SU-DHL-6 (cell line): ENCODE data around the gene RAD51B.

Experiments used
- H2AFZ ChIP-seq: fragments of 200-600 bp; sonication (generic); 2 replicates; pipeline ENCODE4 v1.6.1; 2014; ENCODE audit warnings: low read depth, mild to moderate bottlenecking, moderate library complexity, mixed read lengths, antibody characterized with exemption, low read length; ENCODE audit not compliant: severe bottlenecking
- H3F3A ChIP-seq: fragments of 200-600 bp; shearing (Covaris generic); 2 replicates; pipeline ENCODE4 v1.6.0; 2016; ENCODE audit warnings: antibody characterized with exemption, mild to moderate bottlenecking; ENCODE audit not compliant: insufficient read depth
- H3K27ac ChIP-seq: fragments of 200-600 bp; sonication (generic); 2 replicates; pipeline ENCODE4 v1.5.1; 2016; ENCODE audit warnings: low read depth, mild to moderate bottlenecking, low read length, moderate library complexity, mixed read lengths
- H3K27me3 ChIP-seq: fragments of 200-600 bp; sonication (generic), shearing (Covaris generic); 2 replicates; pipeline ENCODE4 v1.6.0; 2014; ENCODE audit warnings: mild to moderate bottlenecking, low read length
- H3K36me3 ChIP-seq: fragments of 200-600 bp; sonication (generic); 2 replicates; pipeline ENCODE4 v1.6.1; 2014; ENCODE audit warnings: mild to moderate bottlenecking, low read length, mixed read lengths
- H3K4me2 ChIP-seq: fragments of 300-600, 200-600 bp; shearing (Covaris generic), sonication (generic); 2 replicates; pipeline ENCODE4 v1.6.0; 2014; ENCODE audit warnings: low read length, low read depth, mild to moderate bottlenecking; ENCODE audit not compliant: poor library complexity, severe bottlenecking
- H3K4me3 ChIP-seq: fragments of 200-600 bp; sonication (generic); 2 replicates; pipeline ENCODE4 v1.5.1; 2014; ENCODE audit warnings: antibody characterized with exemption, low read length, mild to moderate bottlenecking, mixed read lengths; ENCODE audit not compliant: insufficient read depth, poor library complexity, severe bottlenecking
- H3K79me2 ChIP-seq: fragments of 200-600 bp; sonication (generic); 2 replicates; pipeline ENCODE4 v1.6.1; 2014; ENCODE audit warnings: mild to moderate bottlenecking, low read length, moderate library complexity; ENCODE audit not compliant: insufficient read depth
- H3K9ac ChIP-seq: fragments of 200-600 bp; sonication (generic); 2 replicates; pipeline ENCODE4 v1.7.0; 2014; ENCODE audit warnings: mild to moderate bottlenecking, low read length
- H3K9me2 ChIP-seq: fragments of 200-600 bp; sonication (generic); replicated peaks from 2 replicates; pipeline ENCODE4 v1.6.1; 2014; ENCODE audit warnings: low read length; ENCODE audit not compliant: insufficient read depth
- H3K9me3 ChIP-seq: fragments of 200-600 bp; sonication (generic); 2 replicates; pipeline ENCODE4 v1.6.1; 2014; ENCODE audit warnings: low read length, mixed read lengths; ENCODE audit not compliant: insufficient read depth
- H4K20me1 ChIP-seq: fragments of 200-600 bp; sonication (generic); 2 replicates; pipeline ENCODE4 v1.6.1; 2014; ENCODE audit warnings: low read depth, mild to moderate bottlenecking, antibody characterized with exemption, low read length, moderate library complexity, mixed read lengths
- EZH2phosphoT487 ChIP-seq: fragments of 200-600 bp; sonication (generic), shearing (Covaris generic); conservative IDR thresholded peaks from 2 replicates; pipeline ENCODE4 v1.6.1; 2018; ENCODE audit warnings: mild to moderate bottlenecking, antibody characterized with exemption, low read length, moderate library complexity, mixed read lengths
- TF ChIP-seq, protein P1 (sequence below): fragments of 200-600 bp; sonication (generic); IDR thresholded peaks from one replicate; pipeline ENCODE4 v1.5.1; 2017; ENCODE audit warnings: antibody characterized with exemption, mild to moderate bottlenecking, low read length, moderate library complexity; ENCODE audit not compliant: insufficient read depth, poor library complexity, severe bottlenecking

The RAD51B gene

DNA sequence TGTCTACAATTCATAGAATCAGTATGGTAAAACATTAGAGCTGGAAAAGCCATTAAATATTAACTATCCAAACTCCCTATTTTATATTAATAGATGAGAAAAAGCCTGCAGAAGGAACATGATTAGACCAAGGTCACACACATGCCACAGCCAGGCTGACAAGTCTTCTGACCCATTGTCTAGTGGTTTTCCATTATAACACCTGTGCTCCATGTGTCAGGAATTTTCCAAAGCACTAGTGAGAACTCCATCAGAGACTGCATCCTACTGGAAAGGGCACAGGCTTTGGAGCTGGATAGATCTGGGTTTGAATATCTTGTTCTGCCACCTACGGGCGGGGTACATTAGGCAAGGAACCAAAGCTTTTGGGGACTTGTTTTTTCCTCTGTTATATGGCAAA, 325.5 kb downstream of the RAD51B start:
- TF ChIP-seq EZH2phosphoT487 = no peak
- Histone ChIP-seq H2AFZ (no peak overlapping the region), H3K27me3 (no peaks in the 10 kb centered on the region), H3K9me3 (no peaks in the 10 kb centered on the region), H3K9me2 (no peaks in the 10 kb centered on the region), H3K27ac (no peak overlapping the region), H3K79me2 (no peaks in the 10 kb centered on the region), H3F3A (no peaks in the 10 kb centered on the region), H4K20me1 (no peaks in the 10 kb centered on the region), H3K36me3 (0 out of 2 replicates have a peak, but pooled peaks cover 2% of the 10 kb centered on the region), H3K9ac (no peak overlapping the region), H3K4me2 (no peak overlapping the region), H3K4me3 (no peak overlapping the region)

DNA sequence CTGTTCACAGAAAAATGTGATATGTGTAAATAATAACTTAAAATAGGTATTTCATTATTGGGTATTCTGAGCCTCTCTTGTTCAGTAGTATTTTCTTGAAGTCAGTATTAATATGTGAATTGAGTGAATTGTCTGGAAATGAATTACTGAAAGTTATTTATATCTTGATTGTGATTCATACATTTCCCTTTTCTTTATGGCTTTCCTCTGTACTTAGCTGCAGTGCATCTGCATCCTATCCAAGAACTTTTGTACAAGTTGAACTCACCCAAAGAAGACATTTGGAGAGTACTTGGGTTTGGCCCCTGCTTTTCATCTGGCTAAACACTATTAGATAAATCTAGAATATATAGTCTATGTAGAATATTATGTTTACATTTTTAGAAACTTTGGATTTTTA, 326.0 kb downstream of the RAD51B start:
- Histone ChIP-seq H3K4me3 (no peak overlapping the region), H3K4me2 (no peak overlapping the region), H3K79me2 (no peaks in the 10 kb centered on the region), H3K9me3 (no peaks in the 10 kb centered on the region), H3K36me3 (0 out of 2 replicates have a peak, but pooled peaks cover 2% of the 10 kb centered on the region), H4K20me1 (no peaks in the 10 kb centered on the region), H3K9ac (no peak overlapping the region), H2AFZ (no peak overlapping the region), H3K9me2 (no peaks in the 10 kb centered on the region), H3K27ac (no peak overlapping the region), H3K27me3 (no peaks in the 10 kb centered on the region), H3F3A (no peaks in the 10 kb centered on the region)
- TF ChIP-seq, protein P1, sequence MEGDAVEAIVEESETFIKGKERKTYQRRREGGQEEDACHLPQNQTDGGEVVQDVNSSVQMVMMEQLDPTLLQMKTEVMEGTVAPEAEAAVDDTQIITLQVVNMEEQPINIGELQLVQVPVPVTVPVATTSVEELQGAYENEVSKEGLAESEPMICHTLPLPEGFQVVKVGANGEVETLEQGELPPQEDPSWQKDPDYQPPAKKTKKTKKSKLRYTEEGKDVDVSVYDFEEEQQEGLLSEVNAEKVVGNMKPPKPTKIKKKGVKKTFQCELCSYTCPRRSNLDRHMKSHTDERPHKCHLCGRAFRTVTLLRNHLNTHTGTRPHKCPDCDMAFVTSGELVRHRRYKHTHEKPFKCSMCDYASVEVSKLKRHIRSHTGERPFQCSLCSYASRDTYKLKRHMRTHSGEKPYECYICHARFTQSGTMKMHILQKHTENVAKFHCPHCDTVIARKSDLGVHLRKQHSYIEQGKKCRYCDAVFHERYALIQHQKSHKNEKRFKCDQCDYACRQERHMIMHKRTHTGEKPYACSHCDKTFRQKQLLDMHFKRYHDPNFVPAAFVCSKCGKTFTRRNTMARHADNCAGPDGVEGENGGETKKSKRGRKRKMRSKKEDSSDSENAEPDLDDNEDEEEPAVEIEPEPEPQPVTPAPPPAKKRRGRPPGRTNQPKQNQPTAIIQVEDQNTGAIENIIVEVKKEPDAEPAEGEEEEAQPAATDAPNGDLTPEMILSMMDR = no peak

DNA sequence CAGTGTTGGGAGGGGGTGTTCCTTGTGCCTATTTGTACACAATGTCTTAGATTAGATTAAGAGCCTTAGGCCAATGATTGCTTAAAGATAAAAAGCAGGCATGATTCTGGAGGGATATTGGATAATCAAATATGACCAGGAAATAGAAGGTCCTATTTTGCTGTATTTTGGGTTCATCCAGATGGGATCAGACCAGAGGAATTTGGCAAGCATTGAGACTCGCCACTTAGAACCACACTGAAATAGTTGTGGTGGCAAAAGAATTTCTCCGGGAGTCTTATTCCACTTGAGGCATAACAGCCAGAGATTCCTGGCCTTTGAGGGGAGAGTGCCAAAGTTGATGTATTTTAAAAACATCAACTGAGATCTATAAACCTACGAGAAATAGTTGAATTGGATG, 327.2 kb downstream of the RAD51B start:
- Histone ChIP-seq H3K4me3 (no peak overlapping the region), H2AFZ (no peak overlapping the region), H3K36me3 (0 out of 2 replicates have a peak, but pooled peaks cover 2% of the 10 kb centered on the region), H3K79me2 (no peaks in the 10 kb centered on the region), H3K9me2 (no peaks in the 10 kb centered on the region), H3K4me2 (no peak overlapping the region), H3K9ac (no peak overlapping the region), H3K27me3 (no peaks in the 10 kb centered on the region), H3F3A (no peaks in the 10 kb centered on the region), H3K9me3 (no peaks in the 10 kb centered on the region), H3K27ac (no peak overlapping the region), H4K20me1 (no peaks in the 10 kb centered on the region)
- TF ChIP-seq EZH2phosphoT487 = no peak
- TF ChIP-seq, protein P1 = no peak

DNA sequence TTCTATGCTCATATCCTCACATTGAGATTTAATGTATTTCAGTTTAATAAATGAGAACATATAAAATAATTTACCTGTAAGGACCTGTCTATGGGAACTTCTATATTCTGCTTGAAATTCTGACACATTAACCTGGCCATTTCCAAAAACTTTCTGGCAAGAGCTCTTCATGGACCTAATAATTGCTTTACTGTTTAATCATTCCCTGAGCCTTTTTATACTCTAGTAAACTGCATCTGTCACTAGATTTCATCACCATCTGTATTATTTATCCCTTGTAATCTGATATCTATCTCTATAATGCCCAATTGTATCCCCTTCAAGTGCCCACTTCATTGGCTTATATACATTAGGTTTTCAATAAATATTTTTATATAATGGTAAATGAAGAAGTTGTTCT, 327.7 kb downstream of the RAD51B start:
- no peak overlapping the region for H2AFZ ChIP-seq
- H3K9ac ChIP-seq = no peak overlapping the region
- no peaks in the 10 kb centered on the region for H3K9me3 ChIP-seq
- no peaks in the 10 kb centered on the region for H3K9me2 ChIP-seq
- no peak overlapping the region for H3K4me2 ChIP-seq
- 0 out of 2 replicates have a peak, but pooled peaks cover 2% of the 10 kb centered on the region for H3K36me3 ChIP-seq
- no peak for TF ChIP-seq EZH2phosphoT487
- TF ChIP-seq, protein P1 = no peak
- no peaks in the 10 kb centered on the region for H3F3A ChIP-seq
- H3K27ac ChIP-seq = no peak overlapping the region
- H3K79me2 ChIP-seq = no peaks in the 10 kb centered on the region
- H3K4me3 ChIP-seq = no peak overlapping the region
- no peaks in the 10 kb centered on the region for H4K20me1 ChIP-seq
- no peaks in the 10 kb centered on the region for H3K27me3 ChIP-seq
